Coronary artery (tissue), 2 donors: ENCODE measurements around the gene MT1H.

Experiments
- DNase-seq: peaks from one replicate; pipeline ENCODE4 v3.0.0-alpha.2; 2017; ENCODE audit warnings: low spot score
- H3K27ac ChIP-seq, 2 donors: fragments of 200-600 bp; sonication (generic); one replicate each; pipeline ENCODE4 v1.5.1; 2016 to 2019
- H3K4me3 ChIP-seq: fragments of 200-600 bp; sonication (generic); 2 replicates; pipeline ENCODE4 v1.5.1; 2016; ENCODE audit warnings: mild to moderate bottlenecking, moderate library complexity
- CTCF ChIP-seq: fragments of 200-600 bp; sonication (generic); IDR thresholded peaks from one replicate; pipeline ENCODE4 v1.5.1; 2019; ENCODE audit warnings: antibody characterized with exemption

Gene MT1H

DNA sequence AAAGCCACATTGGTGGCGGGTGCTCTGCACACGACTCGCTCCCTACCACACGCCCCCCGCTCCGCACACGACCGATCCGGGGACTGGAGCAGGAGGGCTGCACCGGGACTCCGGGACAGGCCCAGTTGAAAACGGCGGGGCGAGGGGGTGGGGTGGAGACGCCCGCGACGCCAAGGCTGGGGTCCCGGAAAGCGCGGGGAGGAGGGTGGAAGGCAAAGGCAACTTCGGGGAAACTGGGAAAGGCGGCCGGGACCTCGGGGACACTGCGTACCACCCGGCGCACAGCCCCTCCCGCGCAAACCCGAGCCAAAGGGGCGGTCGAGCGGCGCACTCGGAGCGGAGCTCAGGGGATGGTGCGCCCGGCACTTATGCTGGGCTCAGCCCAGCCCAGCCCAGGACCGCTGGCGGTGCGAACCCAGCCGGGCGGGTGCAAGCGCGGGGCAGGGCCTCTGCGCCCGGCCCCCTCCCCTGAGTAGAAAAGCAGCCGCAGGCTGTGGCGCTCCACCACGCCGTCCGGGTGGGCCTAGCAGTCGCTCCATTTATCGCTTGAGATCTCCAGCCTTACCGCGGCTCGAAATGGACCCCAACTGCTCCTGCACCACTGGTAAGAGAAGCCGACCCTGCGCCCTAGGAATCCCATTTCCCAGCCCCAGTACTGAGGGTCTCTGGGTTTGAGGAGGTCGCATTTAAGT, 37.3 kb upstream of the MT1H start, which contains the start of gene MT1M:
TSS of gene MT1M (plus strand) at position 504 of the 692 bp plus-strand sequence. CDS start at position 577, 73 bp downstream.
- Histone ChIP-seq H3K4me3 (peak within 1 kb of the TSS; percentile 72), H3K27ac (peak within 1 kb of the TSS; percentile 85 to 90)
- DNase-seq = peak; percentile 92
- no peak for TF ChIP-seq CTCF

- no peak for TF ChIP-seq CTCF
- Histone ChIP-seq H3K4me3 (peak overlapping the region; percentile 72), H3K27ac (peak overlapping the region; percentile 85 to 90)
- DNase-seq = no peak
These were observed 36.7 kb upstream of the MT1H start for GRCh38 chr16:56632848-56633365.

- TF ChIP-seq CTCF = no peak
- DNase-seq = no peak
- Histone ChIP-seq H3K4me3 (peak overlapping the region; percentile 72), H3K27ac (peak overlapping the region; percentile 85 to 90)
These were observed 36.1 kb upstream of the MT1H start for GRCh38 chr16:56633535-56633934.

GRCh38 chr16:56634715-56635440, 34.7 kb upstream of the MT1H start:
- DNase-seq = no peak
- H3K4me3 ChIP-seq = peak overlapping the region; percentile 54
- peak overlapping the region in 1 of 2 donors; percentile 41 for H3K27ac ChIP-seq
- TF ChIP-seq CTCF = no peak

DNA sequence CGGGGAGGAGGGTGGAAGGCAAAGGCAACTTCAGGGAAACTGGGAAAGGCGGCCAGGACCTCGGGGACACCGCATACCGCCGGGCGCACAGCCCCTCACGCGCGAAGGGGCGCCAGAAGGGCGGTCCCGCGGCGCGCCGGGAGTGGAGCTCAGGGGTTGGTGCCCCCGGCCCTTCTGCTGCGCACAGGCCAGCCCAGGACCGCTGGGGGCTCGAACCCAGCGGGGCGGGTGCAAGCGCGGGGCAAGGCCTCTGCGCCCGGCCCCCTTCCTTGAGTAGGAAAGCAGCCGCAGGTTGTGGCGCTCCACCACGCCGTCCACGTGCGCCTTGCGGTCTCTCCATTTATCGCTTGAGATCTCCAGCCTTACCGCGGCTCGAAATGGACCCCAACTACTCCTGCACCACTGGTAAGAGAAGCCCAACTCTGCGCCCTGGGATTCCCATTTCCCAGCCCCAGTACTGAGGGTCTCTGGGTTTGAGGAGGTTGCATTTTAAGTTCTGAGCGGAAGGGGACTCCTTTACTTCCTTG, 34.1 kb upstream of the MT1H start:
- H3K4me3 ChIP-seq = peak overlapping the region; percentile 54
- TF ChIP-seq CTCF = no peak
- H3K27ac ChIP-seq = peak overlapping the region in 1 of 2 donors; percentile 41
- no peak for DNase-seq

DNA sequence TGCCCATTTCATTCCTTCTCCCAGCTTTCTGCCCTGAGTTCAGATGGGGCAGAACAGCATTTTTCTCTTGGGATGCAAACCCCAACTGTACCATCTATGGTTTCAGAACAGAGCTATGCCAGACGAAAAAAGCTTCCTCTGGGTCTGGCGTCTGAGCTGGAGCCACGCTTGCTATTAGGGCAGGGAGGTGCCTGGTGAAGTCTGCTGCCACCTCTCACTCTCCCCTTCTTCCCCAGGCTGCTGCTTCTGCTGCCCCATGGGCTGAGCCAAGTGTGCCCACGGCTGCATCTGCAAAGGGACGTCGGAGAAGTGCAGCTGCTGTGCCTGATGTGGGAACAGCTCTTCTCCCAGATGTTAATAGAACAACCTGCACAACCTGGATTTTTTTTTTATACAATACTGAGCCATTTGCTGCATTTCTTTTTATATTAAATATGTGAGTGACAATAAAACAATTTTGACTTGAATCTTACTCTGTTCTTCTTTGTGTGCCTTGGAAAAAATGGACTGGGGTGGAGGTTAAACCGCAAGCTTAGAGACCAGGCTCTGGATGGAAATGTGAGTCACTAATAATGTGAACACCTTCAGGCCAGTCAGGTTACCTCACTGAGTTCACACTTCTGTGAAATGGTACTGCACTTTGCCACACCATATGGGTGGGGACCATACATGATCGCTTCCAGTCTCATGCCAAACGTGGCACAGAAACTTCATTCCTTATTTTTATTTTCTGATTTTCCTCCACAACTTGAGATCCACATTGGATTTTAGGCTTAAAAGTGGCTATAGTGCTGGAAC, 32.8 kb upstream of the MT1H start:
- no peak for TF ChIP-seq CTCF
- DNase-seq = no peak
- Histone ChIP-seq H3K4me3 (no peak overlapping the region), H3K27ac (no peak overlapping the region)
